NB4 (cell line): ENCODE results near the gene MDN1.

Experiments
- MAX ChIP-seq: IDR thresholded peaks from 2 replicates; pipeline ENCODE4 v1.6.1; 2011; ENCODE audit warnings: low read depth, low read length
- MYC ChIP-seq: IDR thresholded peaks from 2 replicates; pipeline ENCODE4 v1.6.1; 2011; ENCODE audit warnings: low read depth, low read length
- POLR2A ChIP-seq: IDR thresholded peaks from 2 replicates; pipeline ENCODE4 v1.6.1; 2011; ENCODE audit warnings: mild to moderate bottlenecking; ENCODE audit not compliant: insufficient read length; ENCODE audit errors: extremely low read depth
- TF ChIP-seq, protein P1 (sequence below): IDR thresholded peaks from one replicate; pipeline ENCODE4 v1.5.1; 2012; ENCODE audit warnings: low read depth, low read length

- TF ChIP-seq POLR2A = no peak
- TF ChIP-seq, protein P1, sequence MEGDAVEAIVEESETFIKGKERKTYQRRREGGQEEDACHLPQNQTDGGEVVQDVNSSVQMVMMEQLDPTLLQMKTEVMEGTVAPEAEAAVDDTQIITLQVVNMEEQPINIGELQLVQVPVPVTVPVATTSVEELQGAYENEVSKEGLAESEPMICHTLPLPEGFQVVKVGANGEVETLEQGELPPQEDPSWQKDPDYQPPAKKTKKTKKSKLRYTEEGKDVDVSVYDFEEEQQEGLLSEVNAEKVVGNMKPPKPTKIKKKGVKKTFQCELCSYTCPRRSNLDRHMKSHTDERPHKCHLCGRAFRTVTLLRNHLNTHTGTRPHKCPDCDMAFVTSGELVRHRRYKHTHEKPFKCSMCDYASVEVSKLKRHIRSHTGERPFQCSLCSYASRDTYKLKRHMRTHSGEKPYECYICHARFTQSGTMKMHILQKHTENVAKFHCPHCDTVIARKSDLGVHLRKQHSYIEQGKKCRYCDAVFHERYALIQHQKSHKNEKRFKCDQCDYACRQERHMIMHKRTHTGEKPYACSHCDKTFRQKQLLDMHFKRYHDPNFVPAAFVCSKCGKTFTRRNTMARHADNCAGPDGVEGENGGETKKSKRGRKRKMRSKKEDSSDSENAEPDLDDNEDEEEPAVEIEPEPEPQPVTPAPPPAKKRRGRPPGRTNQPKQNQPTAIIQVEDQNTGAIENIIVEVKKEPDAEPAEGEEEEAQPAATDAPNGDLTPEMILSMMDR = no peak
- TF ChIP-seq MYC = no peak
- TF ChIP-seq MAX = no peak
Observed at GRCh38 chr6:89805814-89806371, 13.7 kb downstream of the MDN1 start.
